Thyroid gland (tissue), 4 donors: ENCODE measurements around the gene ZNF684.

Source experiments
- CTCF ChIP-seq, 6 experiments: fragments of 200-600 bp in 3 of 6; fragments of 450-650 bp in 3 of 6; sonication (generic) in 3 of 6; IDR thresholded peaks; one replicate each; pipeline ENCODE4 v1.5.1; 2016 to 2019; ENCODE audit warnings: antibody characterized with exemption in 6 of 6, mild to moderate bottlenecking in 2 of 6, inconsistent platforms in 1 of 6, moderate library complexity in 1 of 6
- POLR2A ChIP-seq, 2 donors: fragments of 450-650 bp; IDR thresholded peaks; one replicate each; pipeline ENCODE4 v1.6.1; 2017; ENCODE audit warnings: antibody characterized with exemption in 2 of 2, mild to moderate bottlenecking in 2 of 2, moderate library complexity in 1 of 2

GRCh38 chr1:40519517-40519916 is 11.9 kb upstream of the ZNF684 start:
- TF ChIP-seq CTCF (IDR thresholded peaks at IDR 0.05) (no peak), POLR2A (IDR thresholded peaks at IDR 0.05) (no peak)
